GM23338 (cell line): Measurements from ENCODE around the gene SPRYD4. TPM values are rescaled to one million over a fixed set of nuclear protein-coding genes. Genes with fewer than 3 reads are reported as not detected.
A peak's percentile ranks its signal among the peaks of the same experiment; 100 is the strongest.
"Not testable (repeated sequence)": the region's sequence is repeated elsewhere in the genome, so short reads cannot be mapped to it uniquely, and the experiment has no call there.

Experiments used
- ATAC-seq: fragments of 200-7000 bp; cut with Tn5 transposase; 3 replicates; pipeline ENCODE4 v1.9.1; 2020
- DNase-seq: peaks from one replicate; pipeline ENCODE4 v3.0.0-alpha.2; 2015; ENCODE audit warnings: low spot score
- H2AFZ ChIP-seq: fragments of 200-600 bp; sonication (generic); 2 replicates; pipeline ENCODE4 v1.8.0; 2016; ENCODE audit warnings: antibody characterized with exemption, mild to moderate bottlenecking, moderate library complexity
- H3F3A ChIP-seq: fragments of 200-600 bp; sonication (generic); replicated peaks from 2 replicates; pipeline ENCODE4 v1.8.0; 2017; ENCODE audit warnings: antibody characterized with exemption, mixed run types, low read depth
- H3K27ac ChIP-seq: fragments of 200-600 bp; sonication (generic); 2 replicates; pipeline ENCODE4 v1.6.1; 2016; ENCODE audit warnings: low read depth
- H3K27me3 ChIP-seq: fragments of 200-600 bp; sonication (generic); 2 replicates; pipeline ENCODE4 v1.8.0; 2016; ENCODE audit warnings: mild to moderate bottlenecking, mixed run types, moderate library complexity; ENCODE audit not compliant: insufficient read depth
- H3K36me3 ChIP-seq: fragments of 200-600 bp; sonication (generic); 2 replicates; pipeline ENCODE4 v1.8.0; 2016; ENCODE audit warnings: mild to moderate bottlenecking; ENCODE audit not compliant: insufficient read depth
- H3K4me1 ChIP-seq: fragments of 200-600 bp; sonication (generic); 2 replicates; pipeline ENCODE4 v1.8.0; 2016; ENCODE audit warnings: mild to moderate bottlenecking, moderate library complexity; ENCODE audit not compliant: insufficient read depth
- H3K4me2 ChIP-seq: fragments of 200-600 bp; sonication (generic); 2 replicates; pipeline ENCODE4 v1.7.1; 2017; ENCODE audit warnings: mixed run types
- H3K4me3 ChIP-seq: fragments of 200-600 bp; sonication (generic); 2 replicates; pipeline ENCODE4 v1.6.1; 2016; ENCODE audit warnings: mixed run types
- H3K79me2 ChIP-seq: fragments of 200-600 bp; sonication (generic); replicated peaks from 2 replicates; pipeline ENCODE4 v1.8.0; 2017; ENCODE audit warnings: mild to moderate bottlenecking; ENCODE audit not compliant: insufficient read depth
- H3K9me2 ChIP-seq: fragments of 200-600 bp; sonication (generic); 2 replicates; pipeline ENCODE4 v1.8.0; 2017; ENCODE audit not compliant: insufficient read depth
- H4K20me1 ChIP-seq: fragments of 200-600 bp; sonication (generic); replicated peaks from 2 replicates; pipeline ENCODE4 v1.8.0; 2017; ENCODE audit warnings: mild to moderate bottlenecking; ENCODE audit not compliant: insufficient read depth
- H3K27ac Mint-ChIP-seq: 2 replicates; pipeline ENCODE4 v1.8.0; 2020; ENCODE audit warnings: inconsistent platforms, mild to moderate bottlenecking, moderate library complexity, mixed read lengths
- H3K27me3 Mint-ChIP-seq: 3 replicates; pipeline ENCODE4 v1.8.0; 2022; ENCODE audit warnings: low read depth, mild to moderate bottlenecking, moderate library complexity, mixed read lengths, inconsistent platforms; ENCODE audit not compliant: insufficient read depth, poor library complexity
- H3K36me3 Mint-ChIP-seq: 3 replicates; pipeline ENCODE4 v1.8.0; 2021; ENCODE audit warnings: low read depth, mild to moderate bottlenecking, inconsistent platforms, moderate library complexity, mixed read lengths
- H3K4me1 Mint-ChIP-seq: 3 replicates; pipeline ENCODE4 v1.8.0; 2020; ENCODE audit warnings: mild to moderate bottlenecking, inconsistent platforms, mixed read lengths
- H3K4me3 Mint-ChIP-seq: 3 replicates; pipeline ENCODE4 v1.8.0; 2021; ENCODE audit warnings: moderate library complexity, mild to moderate bottlenecking, inconsistent platforms, mixed read lengths
- H3K9me3 Mint-ChIP-seq: 3 replicates; pipeline ENCODE4 v1.8.0; 2020; ENCODE audit warnings: moderate library complexity, mild to moderate bottlenecking, inconsistent platforms, mixed read lengths
- CTCF ChIP-seq, 2 experiments: fragments of 200-600 bp in 1 of 2; sonication (generic) in 1 of 2; conservative IDR thresholded peaks; 2 replicates each; pipeline versions ENCODE4 v1.5.1 to v1.6.1; 2016 to 2017; ENCODE audit warnings: antibody characterized with exemption in 2 of 2, low read depth in 2 of 2, mild to moderate bottlenecking in 2 of 2, moderate library complexity in 1 of 2
- ZNF331 ChIP-seq: fragments of 250-450 bp; sonication (Bioruptor Pico); IDR thresholded peaks from 2 replicates; pipeline ENCODE4 v1.5.0; 2020; ENCODE audit warnings: low read depth, mild to moderate bottlenecking, moderate library complexity
- polyA plus RNA-seq: library from polyadenylated mRNA; unstranded; fragments of >200 nt; fragmentation: Nextera tagmentation; extraction: Ambion mirVana; gene quantifications from 2 replicates; pipeline ENCODE4 v1.2.1, GENCODE V29; 2016
- total RNA-seq: library from RNA; depleted of rRNA; stranded (reverse); fragments of >200 nt; shearing (Covaris generic); gene quantifications from 2 replicates; pipeline ENCODE4 v1.2.3, GENCODE V29; 2014

The SPRYD4 gene
- total and polyA plus RNA-seq, 2 experiments from 2014 or later = 2.1 to 3.1 TPM

- not testable (repeated sequence) for H4K20me1 ChIP-seq, H3K9me2 ChIP-seq, H3K36me3 Mint-ChIP-seq, ATAC-seq, H2AFZ ChIP-seq, H3K4me3 ChIP-seq, H3K4me2 ChIP-seq, H3F3A ChIP-seq, H3K4me3 Mint-ChIP-seq, DNase-seq, H3K4me1 Mint-ChIP-seq, H3K27ac ChIP-seq, H3K36me3 ChIP-seq, H3K27ac Mint-ChIP-seq, H3K4me1 ChIP-seq, H3K79me2 ChIP-seq
- peaks cover 23% of the 10 kb centered on the region for H3K27me3 ChIP-seq
- peaks cover 30% of the 10 kb centered on the region for H3K27me3 Mint-ChIP-seq
- H3K9me3 Mint-ChIP-seq = peaks cover 38% of the 10 kb centered on the region
Measured at GRCh38 chr12:56494481-56494880, 26.1 kb downstream of the SPRYD4 start.

GRCh38 chr12:56496704-56497103, 28.3 kb downstream of the SPRYD4 start:
- H3K27ac Mint-ChIP-seq, H3K79me2 ChIP-seq, H3K9me2 ChIP-seq, ATAC-seq, H3K4me1 Mint-ChIP-seq, H3K36me3 ChIP-seq, H3K27me3 ChIP-seq, H3K4me3 ChIP-seq, H4K20me1 ChIP-seq, H3K4me1 ChIP-seq, H3F3A ChIP-seq, H3K27ac ChIP-seq, H3K4me2 ChIP-seq, H2AFZ ChIP-seq, H3K4me3 Mint-ChIP-seq: not testable (repeated sequence)
- peak; percentile 20 to 62; a peak in 3 of 4 replicates for TF ChIP-seq CTCF (conservative IDR thresholded peaks at IDR 0.05; ENCODE audit: low read depth in 2 of 2)
- DNase-seq = peak; percentile 69
- H3K36me3 Mint-ChIP-seq = peaks cover 15% of the 10 kb centered on the region
- H3K9me3 Mint-ChIP-seq = peaks cover 42% of the 10 kb centered on the region
- H3K27me3 Mint-ChIP-seq = peaks cover 23% of the 10 kb centered on the region

- H3K9me2 ChIP-seq = not testable (repeated sequence)
- peak; percentile 89 for TF ChIP-seq ZNF331
Measured at GRCh38 chr12:56498126-56498902, 29.9 kb downstream of the SPRYD4 start.

GRCh38 chr12:56499452-56499851, 31.1 kb downstream of the SPRYD4 start:
- H3K4me2 ChIP-seq, H3K27ac Mint-ChIP-seq, H4K20me1 ChIP-seq, H3K4me3 Mint-ChIP-seq, ATAC-seq, H3K4me1 ChIP-seq, H3K27ac ChIP-seq, H3K36me3 Mint-ChIP-seq, H3K9me2 ChIP-seq, H3K79me2 ChIP-seq, H3K4me3 ChIP-seq, H3F3A ChIP-seq, DNase-seq, H2AFZ ChIP-seq, H3K36me3 ChIP-seq, H3K27me3 ChIP-seq, H3K4me1 Mint-ChIP-seq: not testable (repeated sequence)
- peaks cover 20% of the 10 kb centered on the region for H3K27me3 Mint-ChIP-seq
- peaks cover 38% of the 10 kb centered on the region for H3K9me3 Mint-ChIP-seq

More at GRCh38 chr12:56498126-56498902, 29.9 kb downstream of the SPRYD4 start:
- not testable (repeated sequence) for H3K4me1 Mint-ChIP-seq, H3K27me3 ChIP-seq, H3F3A ChIP-seq, H3K27ac ChIP-seq, H3K4me3 ChIP-seq, H3K4me1 ChIP-seq, H3K27ac Mint-ChIP-seq, H3K79me2 ChIP-seq, H4K20me1 ChIP-seq, H3K4me2 ChIP-seq, H2AFZ ChIP-seq, H3K4me3 Mint-ChIP-seq, H3K36me3 ChIP-seq
- DNase-seq (peak; percentile 35), ATAC-seq (peak; percentile 81)
- peaks cover 23% of the 10 kb centered on the region for H3K27me3 Mint-ChIP-seq
- H3K9me3 Mint-ChIP-seq = peaks cover 36% of the 10 kb centered on the region
- peaks cover 12% of the 10 kb centered on the region for H3K36me3 Mint-ChIP-seq

GRCh38 chr12:56499879-56500278, 31.5 kb downstream of the SPRYD4 start:
- H3K4me3 Mint-ChIP-seq, H3K27ac ChIP-seq, H3F3A ChIP-seq, H3K9me2 ChIP-seq, H4K20me1 ChIP-seq, H3K4me2 ChIP-seq, ATAC-seq, H3K4me3 ChIP-seq, H3K4me1 ChIP-seq, H3K36me3 Mint-ChIP-seq, H3K27ac Mint-ChIP-seq, DNase-seq, H3K4me1 Mint-ChIP-seq, H2AFZ ChIP-seq, H3K27me3 ChIP-seq, H3K36me3 ChIP-seq, H3K79me2 ChIP-seq: not testable (repeated sequence)
- peaks cover 20% of the 10 kb centered on the region for H3K27me3 Mint-ChIP-seq
- H3K9me3 Mint-ChIP-seq = peaks cover 36% of the 10 kb centered on the region
